Measurements from ENCODE around the gene TASL.

- TF ChIP-seq, protein P1, sequence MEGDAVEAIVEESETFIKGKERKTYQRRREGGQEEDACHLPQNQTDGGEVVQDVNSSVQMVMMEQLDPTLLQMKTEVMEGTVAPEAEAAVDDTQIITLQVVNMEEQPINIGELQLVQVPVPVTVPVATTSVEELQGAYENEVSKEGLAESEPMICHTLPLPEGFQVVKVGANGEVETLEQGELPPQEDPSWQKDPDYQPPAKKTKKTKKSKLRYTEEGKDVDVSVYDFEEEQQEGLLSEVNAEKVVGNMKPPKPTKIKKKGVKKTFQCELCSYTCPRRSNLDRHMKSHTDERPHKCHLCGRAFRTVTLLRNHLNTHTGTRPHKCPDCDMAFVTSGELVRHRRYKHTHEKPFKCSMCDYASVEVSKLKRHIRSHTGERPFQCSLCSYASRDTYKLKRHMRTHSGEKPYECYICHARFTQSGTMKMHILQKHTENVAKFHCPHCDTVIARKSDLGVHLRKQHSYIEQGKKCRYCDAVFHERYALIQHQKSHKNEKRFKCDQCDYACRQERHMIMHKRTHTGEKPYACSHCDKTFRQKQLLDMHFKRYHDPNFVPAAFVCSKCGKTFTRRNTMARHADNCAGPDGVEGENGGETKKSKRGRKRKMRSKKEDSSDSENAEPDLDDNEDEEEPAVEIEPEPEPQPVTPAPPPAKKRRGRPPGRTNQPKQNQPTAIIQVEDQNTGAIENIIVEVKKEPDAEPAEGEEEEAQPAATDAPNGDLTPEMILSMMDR (IDR thresholded peaks at IDR 0.05), result no peak
- TF ChIP-seq EP300 (IDR thresholded peaks at IDR 0.05), result no peak
These were observed 44.3 kb downstream of the TASL start for GRCh38 chrX:30533266-30533665.
